SK-N-SH treated with all-trans-retinoic acid at 6 μM for 48 hours (cell line): ENCODE results near the gene CDC34.

Source experiments
- ARNTL ChIP-seq: fragments of 450-650 bp; formaldehyde crosslinking; IDR thresholded peaks from 2 replicates; pipeline ENCODE4 v1.5.0; 2020; ENCODE audit warnings: low read depth, mild to moderate bottlenecking, moderate library complexity, borderline replicate concordance
- BACH2 ChIP-seq: fragments of 250-450 bp; sonication (Bioruptor Pico); IDR thresholded peaks from 2 replicates; pipeline ENCODE4 v1.9.0; 2021; ENCODE audit warnings: mild to moderate bottlenecking, borderline replicate concordance
- CREB5 ChIP-seq: fragments of 250-450 bp; sonication (Bioruptor Pico); IDR thresholded peaks from 2 replicates; pipeline ENCODE4 v1.5.1; 2020; ENCODE audit warnings: low read depth, mild to moderate bottlenecking, moderate library complexity
- GLIS3 ChIP-seq: fragments of 250-450 bp; sonication (Bioruptor Pico); IDR thresholded peaks from 2 replicates; pipeline ENCODE4 v1.5.0; 2020; ENCODE audit warnings: mild to moderate bottlenecking, moderate library complexity
- ISL1 ChIP-seq: fragments of 250-450 bp; sonication (Bioruptor Pico); IDR thresholded peaks from 2 replicates; pipeline ENCODE4 v2.1.2; 2022; ENCODE audit warnings: mild to moderate bottlenecking, moderate library complexity
- OSR1 ChIP-seq: fragments of 250-450 bp; sonication (Bioruptor Pico); IDR thresholded peaks from 2 replicates; pipeline ENCODE4 v1.8.0; 2022; ENCODE audit warnings: moderate library complexity, mild to moderate bottlenecking, inconsistent platforms
- PATZ1 ChIP-seq: fragments of 250-450 bp; sonication (Bioruptor Pico); IDR thresholded peaks from 2 replicates; pipeline ENCODE4 v1.8.0; 2020; ENCODE audit warnings: mild to moderate bottlenecking, moderate library complexity, borderline replicate concordance
- POU6F1 ChIP-seq: fragments of 250-450 bp; sonication (Bioruptor Pico); IDR thresholded peaks from 2 replicates; pipeline ENCODE4 v1.8.0; 2021; ENCODE audit warnings: low read depth, mild to moderate bottlenecking, moderate library complexity, borderline replicate concordance
- RARB ChIP-seq: fragments of 250-450 bp; sonication (Bioruptor Pico); IDR thresholded peaks from 2 replicates; pipeline ENCODE4 v1.8.0; 2021; ENCODE audit warnings: mild to moderate bottlenecking, moderate library complexity
- SNAI2 ChIP-seq: fragments of 250-450 bp; sonication (Bioruptor Pico); IDR thresholded peaks from 2 replicates; pipeline ENCODE4 v1.5.0; 2020; ENCODE audit warnings: mild to moderate bottlenecking, moderate library complexity
- TCF4 ChIP-seq: fragments of 250-450 bp; sonication (Bioruptor Pico); IDR thresholded peaks from 2 replicates; pipeline ENCODE4 v1.8.0; 2021; ENCODE audit warnings: mild to moderate bottlenecking, moderate library complexity, borderline replicate concordance
- ZFP3 ChIP-seq: fragments of 250-450 bp; sonication (Bioruptor Pico); IDR thresholded peaks from 2 replicates; pipeline ENCODE4 v1.5.0; 2020; ENCODE audit warnings: mild to moderate bottlenecking, moderate library complexity
- ZFP30 ChIP-seq: fragments of 450-650 bp; formaldehyde crosslinking; IDR thresholded peaks from 2 replicates; pipeline ENCODE4 v1.5.0; 2022; ENCODE audit warnings: mild to moderate bottlenecking, moderate library complexity
- ZNF70 ChIP-seq: fragments of 450-650 bp; formaldehyde crosslinking; IDR thresholded peaks from 2 replicates; pipeline ENCODE4 v1.5.0; 2020; ENCODE audit warnings: mild to moderate bottlenecking, moderate library complexity

GRCh38 chr19:491146-491741 lies 40.3 kb upstream of the CDC34 start:
- TF ChIP-seq RARB (no peak), BACH2 (CRISPR knock-in tag) (no peak), ARNTL (no peak), GLIS3 (CRISPR knock-in tag) (no peak), OSR1 (CRISPR knock-in tag) (no peak), ISL1 (CRISPR knock-in tag) (no peak), ZNF70 (CRISPR knock-in tag) (no peak), ZFP30 (CRISPR knock-in tag) (no peak), POU6F1 (CRISPR knock-in tag) (no peak), CREB5 (no peak), SNAI2 (CRISPR knock-in tag) (no peak), PATZ1 (no peak), ZFP3 (no peak), TCF4 (CRISPR knock-in tag) (no peak)
